HG02798 (cell line): ENCODE data around the gene VAV1.
"Not testable (repeated sequence)": the region's sequence is repeated elsewhere in the genome, so short reads cannot be mapped to it uniquely, and the experiment has no call there.

ENCODE experiments used
- ATAC-seq: cut with Tn5 transposase; IDR thresholded peaks from one replicate; pipeline ENCODE4 v1.9.1; 2021; ENCODE audit warnings: mild to moderate bottlenecking; ENCODE audit not compliant: unreplicated experiment, poor library complexity

VAV1 gene

DNA sequence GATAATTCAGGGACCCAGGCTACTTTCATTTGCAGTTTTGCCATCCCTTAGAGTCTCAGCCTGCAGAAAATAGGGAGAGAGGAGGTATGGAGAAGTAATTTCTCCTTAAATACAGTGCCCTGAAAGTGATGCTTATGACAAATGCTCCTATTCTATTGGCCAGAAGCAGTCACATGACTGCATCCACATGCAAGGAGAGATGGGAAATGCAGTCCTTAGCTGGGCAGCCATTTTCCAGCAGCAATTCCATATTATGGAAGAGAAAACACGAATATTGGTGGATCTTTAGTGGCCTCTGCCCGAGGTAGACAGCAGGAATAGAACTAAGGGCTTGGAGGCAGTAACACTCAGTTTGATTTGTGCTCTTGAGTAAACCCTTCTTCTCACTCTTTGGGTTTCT is 39.4 kb downstream of the VAV1 start:
- no peak for ATAC-seq

DNA sequence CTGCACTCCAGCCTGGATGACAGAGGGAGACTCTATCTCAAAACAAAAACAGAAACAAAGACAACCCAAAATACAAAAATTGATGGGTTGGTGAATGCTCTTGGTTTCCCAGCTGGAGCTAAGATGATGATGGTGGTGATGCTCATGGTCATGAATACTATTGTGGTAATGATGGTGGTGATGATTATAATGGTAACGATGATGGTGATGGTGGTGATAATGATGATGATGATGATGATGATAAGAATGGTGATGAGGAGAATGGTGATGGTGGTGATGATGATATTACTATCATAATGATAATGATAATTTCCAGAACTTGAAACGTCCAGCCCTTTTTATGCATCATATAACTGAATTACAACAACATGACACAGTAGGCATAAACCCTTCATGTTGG is 40.1 kb downstream of the VAV1 start:
- no peak for ATAC-seq

DNA sequence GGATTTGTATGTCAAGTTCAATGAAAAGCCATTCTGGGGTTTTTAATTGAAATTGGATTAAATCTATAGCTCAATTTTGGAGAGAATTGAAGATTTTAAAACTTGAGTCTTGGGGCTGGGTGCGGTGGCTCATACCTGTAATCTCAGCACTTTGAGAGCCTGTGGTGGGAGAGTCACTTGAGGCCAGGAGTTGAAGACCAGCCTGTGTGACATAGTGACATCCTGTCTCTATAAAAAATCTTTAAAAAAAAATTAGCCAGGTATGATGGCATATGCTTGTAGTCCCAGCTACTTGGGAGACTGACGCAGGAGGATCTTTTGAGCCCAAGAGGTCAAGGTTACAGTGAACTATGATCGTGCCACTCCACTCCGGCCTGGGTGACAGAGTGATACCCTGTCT is 41.2 kb downstream of the VAV1 start:
- no peak for ATAC-seq

DNA sequence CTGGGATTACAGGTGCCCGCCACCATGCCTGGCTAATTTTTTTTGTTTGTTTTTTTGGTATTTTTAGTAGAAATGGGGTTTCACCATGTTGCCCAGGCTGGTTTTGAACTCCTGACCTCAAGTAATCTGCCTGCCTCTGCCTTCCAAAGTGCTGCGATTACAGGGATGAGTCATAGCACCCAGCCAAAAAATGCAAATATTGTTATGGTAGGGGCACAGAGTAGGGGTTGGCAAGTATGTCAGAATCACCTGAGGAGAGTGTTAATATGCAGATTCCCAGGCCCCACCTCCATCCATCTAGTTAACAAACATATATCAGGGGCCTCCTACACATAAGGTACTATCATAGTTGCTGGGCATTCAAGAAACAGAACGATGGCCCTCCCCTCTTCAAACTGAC is 44.7 kb downstream of the VAV1 start:
- ATAC-seq: no peak

- ATAC-seq: no peak
Observed at GRCh38 chr19:6818246-6818645, 45.7 kb downstream of the VAV1 start.

DNA sequence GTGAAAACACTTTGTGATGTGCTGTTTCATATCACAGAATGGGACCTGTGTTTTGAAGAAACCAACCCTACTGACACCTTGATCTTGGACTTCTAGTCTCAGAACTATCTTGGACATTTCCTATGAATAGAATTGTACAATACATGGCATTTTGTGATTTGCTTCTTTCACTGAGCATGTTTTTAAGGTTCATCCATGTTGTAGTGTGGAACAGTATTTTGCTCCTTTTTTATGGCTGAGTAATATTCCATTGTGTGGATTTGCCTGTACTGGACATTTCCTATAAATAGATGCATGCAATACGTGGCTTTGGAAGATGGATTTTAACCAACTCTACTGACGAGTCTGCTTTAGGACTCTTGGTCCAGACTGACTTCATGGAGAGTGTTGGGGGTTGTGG is 46.8 kb downstream of the VAV1 start:
- ATAC-seq: no peak

DNA sequence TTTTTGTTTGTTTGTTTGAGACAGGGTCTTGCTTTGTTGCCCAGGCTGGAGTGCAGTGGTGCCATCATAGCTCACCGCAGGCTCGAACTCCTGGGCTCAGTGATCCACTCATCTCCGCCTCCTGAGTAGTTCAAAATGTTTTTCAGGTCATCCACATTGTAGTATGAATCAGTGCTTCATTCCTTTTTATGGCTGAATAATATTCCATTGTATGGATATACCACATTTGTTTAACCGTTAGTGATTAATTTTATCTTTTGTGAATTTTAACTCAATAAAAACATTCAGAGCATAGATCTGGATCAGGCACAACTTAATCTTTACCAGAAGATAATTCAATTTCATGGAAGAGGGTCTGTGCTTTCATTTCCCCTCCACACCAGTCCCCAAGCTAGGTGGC is 47.7 kb downstream of the VAV1 start:
- no peak for ATAC-seq

- ATAC-seq: no peak
Observed at GRCh38 chr19:6821639-6822310, 49.3 kb downstream of the VAV1 start.

DNA sequence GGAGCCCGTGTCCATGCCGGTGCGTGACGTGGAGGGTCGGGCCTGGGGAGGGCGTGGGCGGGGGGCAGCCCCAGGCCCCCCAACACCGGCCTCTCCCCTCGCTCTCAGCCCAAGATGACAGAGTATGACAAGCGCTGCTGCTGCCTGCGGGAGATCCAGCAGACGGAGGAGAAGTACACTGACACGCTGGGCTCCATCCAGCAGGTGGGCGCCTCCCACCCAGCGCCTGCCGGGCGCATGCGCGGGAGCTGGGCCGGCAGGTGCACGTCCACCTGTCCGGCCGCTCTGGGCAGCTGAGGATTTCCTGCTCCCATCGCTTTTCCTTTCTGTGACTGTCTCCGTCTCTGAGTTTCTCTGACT is 49.8 kb downstream of the VAV1 start:
- no peak for ATAC-seq

DNA sequence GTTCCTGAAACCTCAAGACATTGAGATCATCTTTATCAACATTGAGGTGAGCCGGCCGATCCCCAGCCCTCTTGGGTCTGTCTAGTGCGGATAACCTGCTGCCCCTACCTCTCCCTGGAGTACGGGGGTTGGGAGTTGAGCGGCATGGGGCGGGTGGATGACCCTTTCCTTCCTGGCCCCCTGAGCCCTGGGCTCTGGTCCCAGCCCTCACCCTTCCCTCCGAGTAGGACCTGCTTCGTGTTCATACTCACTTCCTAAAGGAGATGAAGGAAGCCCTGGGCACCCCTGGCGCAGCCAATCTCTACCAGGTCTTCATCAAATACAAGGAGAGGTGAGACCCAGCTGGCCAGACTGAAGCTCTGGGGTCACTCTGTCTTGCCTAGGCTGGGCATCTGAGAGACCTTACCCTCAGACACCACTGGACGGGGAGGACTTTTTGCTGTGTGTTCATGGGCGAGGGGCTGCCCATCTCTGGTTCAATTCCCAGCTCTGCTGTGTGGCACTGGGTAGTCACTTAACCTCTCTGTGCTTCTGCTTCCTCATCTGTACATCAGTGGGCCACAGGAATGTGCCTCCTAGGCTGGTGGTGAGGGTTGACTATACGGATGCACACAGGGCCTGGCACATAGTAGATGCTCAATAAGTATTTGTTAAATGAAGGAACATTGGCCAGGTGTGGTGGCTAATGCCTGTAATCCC is 52.7 kb downstream of the VAV1 start:
- ATAC-seq: no peak

DNA sequence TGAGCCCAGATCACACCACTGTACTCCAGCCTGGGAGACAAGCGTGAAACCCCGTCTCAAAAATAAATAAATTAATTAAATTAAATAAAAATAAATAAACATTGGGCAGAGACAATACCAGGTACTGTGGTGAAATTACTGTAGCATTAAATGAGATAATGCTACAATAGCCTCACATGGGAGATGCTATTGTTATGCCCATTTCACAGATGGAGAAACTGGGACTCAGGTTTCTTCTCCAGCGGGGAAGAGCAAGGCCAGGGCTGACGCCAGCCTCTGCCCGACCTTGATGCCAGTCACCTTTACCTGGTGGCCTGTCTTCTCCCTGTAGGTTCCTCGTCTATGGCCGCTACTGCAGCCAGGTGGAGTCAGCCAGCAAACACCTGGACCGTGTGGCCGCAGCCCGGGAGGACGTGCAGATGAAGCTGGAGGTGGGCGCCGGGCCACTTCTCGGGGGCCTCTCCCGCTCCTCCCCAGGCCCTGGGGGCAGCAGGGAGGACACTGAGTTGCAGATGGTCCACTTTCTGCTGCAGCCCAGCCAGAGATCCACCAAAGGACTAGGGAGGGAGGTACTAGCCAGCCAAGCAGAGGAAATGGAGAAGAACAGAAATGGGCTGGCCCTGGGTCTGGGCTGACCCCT is 53.9 kb downstream of the VAV1 start:
- no peak for ATAC-seq

- ATAC-seq: no peak
Observed at GRCh38 chr19:6828306-6828697, 55.8 kb downstream of the VAV1 start.

GRCh38 chr19:6828698-6829633 is 56.5 kb downstream of the VAV1 start:
- ATAC-seq: no peak

- ATAC-seq: not testable (repeated sequence)
Observed at GRCh38 chr19:6829829-6830228, 57.3 kb downstream of the VAV1 start.

- not testable (repeated sequence) for ATAC-seq
Observed at GRCh38 chr19:6831084-6831483, 58.6 kb downstream of the VAV1 start.

DNA sequence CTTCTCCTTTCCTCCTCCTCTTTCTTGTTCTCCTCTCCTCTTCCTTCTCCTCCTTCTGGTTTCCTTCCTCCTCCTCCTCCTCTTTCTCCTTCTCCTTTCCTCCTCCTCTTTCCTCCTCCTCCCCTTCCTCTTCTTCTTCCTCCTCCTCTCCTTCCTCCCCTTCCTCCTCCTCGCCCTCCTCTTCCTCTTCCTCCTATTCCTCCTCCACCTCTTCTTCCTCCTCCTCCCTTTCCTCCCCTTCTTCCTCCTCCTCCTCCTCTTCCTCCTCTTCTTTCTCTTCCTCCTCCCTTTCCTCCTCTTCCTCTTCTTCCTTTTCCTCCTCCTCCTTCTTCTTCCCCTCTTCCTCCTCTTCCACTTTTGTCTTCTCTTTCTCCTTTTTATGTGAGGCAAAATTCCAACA is 59.9 kb downstream of the VAV1 start:
- ATAC-seq: no peak

- ATAC-seq: no peak
Observed at GRCh38 chr19:6833166-6833790, 60.8 kb downstream of the VAV1 start.

GRCh38 chr19:6834433-6834832 is 61.9 kb downstream of the VAV1 start:
- ATAC-seq: no peak

GRCh38 chr19:6835501-6835900 is 63.0 kb downstream of the VAV1 start:
- ATAC-seq: no peak

DNA sequence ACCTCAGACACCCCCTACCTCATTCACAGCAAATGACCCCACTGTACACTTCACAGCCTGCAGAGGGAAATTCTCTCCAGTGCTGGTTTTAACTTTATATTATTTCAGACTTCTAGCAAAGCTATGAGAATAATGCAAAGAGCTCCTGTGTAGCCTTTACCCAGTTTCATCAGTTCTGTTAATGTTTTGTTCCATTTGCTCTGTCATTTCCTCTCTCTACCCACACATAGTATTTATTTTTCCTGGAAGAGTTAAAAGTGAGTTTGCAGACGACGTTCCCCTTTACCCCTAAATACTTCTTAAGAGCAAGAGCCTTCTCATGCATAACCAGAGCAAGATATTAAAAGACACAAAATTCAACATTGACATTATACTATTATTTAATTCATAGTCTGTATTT is 65.0 kb downstream of the VAV1 start:
- no peak for ATAC-seq
